ENCODE results near the gene RNU6-9.

RNU6-9 gene

DNA sequence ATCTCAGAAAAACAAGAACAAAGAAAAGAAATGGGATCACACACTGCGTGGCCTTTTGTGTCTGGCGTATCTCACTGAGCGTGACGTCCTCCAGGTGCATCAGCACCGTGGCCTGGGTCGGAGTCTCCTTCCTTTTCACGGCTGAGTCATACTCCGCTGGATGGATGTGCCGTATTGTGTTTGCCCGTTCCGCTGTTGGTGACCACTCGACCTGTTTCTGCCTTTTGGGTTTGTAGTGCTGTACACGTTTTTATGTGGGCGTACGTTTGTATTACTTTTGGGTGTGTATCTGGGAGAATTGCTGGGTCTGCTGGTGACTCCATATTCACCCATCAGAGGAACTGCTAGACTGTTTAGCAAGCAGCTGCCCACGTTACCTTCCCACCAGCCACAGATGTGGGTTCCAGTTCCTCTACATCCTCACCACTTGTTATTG, 44.0 kb downstream of the RNU6-9 start:
- no peak for DNase-seq

DNA sequence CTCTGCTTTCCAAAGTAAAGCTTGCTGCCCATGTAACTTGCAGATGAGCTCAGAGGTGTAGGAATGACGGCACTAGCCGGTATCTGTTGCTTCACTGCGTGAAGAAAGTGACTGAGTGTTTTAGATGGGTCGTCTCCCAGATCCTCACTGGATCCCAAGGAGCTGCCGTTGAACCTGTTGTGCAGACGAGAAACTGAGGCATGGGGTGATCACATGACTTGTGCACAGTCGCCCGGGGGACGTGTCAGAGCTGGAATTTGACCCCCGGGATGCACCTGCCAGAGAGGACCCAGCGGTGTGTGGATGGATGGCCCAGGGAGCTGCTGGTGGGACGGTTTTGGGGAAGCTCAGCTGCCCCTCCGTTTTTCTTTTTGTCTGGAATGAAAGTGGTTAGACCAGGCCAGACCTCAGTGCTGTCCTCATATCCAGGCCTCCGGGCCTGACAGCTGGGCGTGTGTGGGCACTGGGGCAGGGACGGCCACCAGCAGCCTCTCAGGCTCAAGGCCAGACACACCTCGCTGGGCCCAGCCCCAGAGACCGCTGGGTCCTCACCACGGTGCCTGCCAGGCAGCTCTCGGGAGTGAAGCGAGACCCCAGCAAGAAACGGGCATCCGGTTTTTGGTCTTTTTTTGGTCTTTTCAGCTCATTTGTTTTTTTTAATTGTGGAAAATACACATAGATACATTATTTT, 45.1 kb downstream of the RNU6-9 start:
- DNase-seq: no peak

- no peak for DNase-seq
These were observed 46.2 kb downstream of the RNU6-9 start for GRCh38 chr19:939439-939838.

GRCh38 chr19:939922-940321, 46.6 kb downstream of the RNU6-9 start:
- no peak for DNase-seq

DNA sequence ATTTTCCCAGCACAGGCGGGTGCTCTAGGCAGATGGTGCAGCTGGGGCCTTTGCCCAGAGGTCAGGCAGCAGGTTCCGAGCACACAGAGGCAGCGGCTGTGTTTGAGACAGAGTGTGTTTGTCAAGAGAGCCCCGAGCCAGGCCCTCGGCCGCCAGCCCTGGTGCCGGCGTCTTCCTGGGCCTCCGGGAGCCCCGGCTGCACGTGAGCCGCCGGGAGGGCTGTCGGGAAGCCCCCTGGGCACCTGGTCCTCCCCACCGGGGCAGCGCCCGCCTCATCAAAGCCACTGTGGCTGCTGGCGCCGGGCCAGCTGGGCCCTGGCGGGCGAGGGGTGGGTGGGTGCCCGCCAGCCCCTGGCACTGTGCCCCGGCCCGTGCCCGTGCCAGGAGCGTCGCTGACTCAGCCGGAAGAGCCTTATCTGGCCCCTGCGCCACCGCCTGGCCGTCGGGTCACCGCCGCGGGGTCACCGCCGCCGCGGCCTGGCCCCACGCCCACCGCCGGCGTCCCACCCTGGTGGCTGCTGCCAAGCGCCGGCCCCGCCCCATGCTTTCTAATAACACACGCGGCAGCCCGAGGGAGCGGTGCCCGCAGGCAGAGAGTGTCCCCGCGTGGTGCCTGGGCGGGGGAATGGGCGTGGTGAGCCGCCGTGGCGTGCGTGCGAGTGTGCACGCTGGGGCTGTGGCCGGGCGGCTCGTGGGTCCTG, 47.5 kb downstream of the RNU6-9 start:
- DNase-seq: peak; percentile 61

- DNase-seq: no peak
These were observed 48.2 kb downstream of the RNU6-9 start for GRCh38 chr19:941292-942132.

GRCh38 chr19:942133-942645, 48.9 kb downstream of the RNU6-9 start:
- DNase-seq: no peak
